Heart left ventricle (tissue), 16 donors: ENCODE measurements around the gene ATXN2L. TPM values are rescaled to one million over a fixed set of nuclear protein-coding genes. Genes with fewer than 3 reads are reported as not detected.
"Not testable (repeated sequence)": the region's sequence is repeated elsewhere in the genome, so short reads cannot be mapped to it uniquely, and the experiment has no call there.

Experiments
- ATAC-seq, 4 donors: fragments of 200-7000 bp; cut with Tn5 transposase; one replicate each; pipeline ENCODE4 v1.9.1; 2020 to 2022; ENCODE audit warnings: moderate library complexity in 4 of 4, mild to moderate bottlenecking in 3 of 4, moderate number of reproducible peaks in 1 of 4
- DNase-seq, 5 donors: peaks; one replicate each; pipeline ENCODE4 v3.0.0-alpha.2; 2020
- H3K27ac ChIP-seq, 12 donors: fragments of 200-600 bp; sonication (generic) in 4 of 12; one replicate each; pipeline versions ENCODE4 v1.5.0 to v1.8.0; 2016 to 2022; ENCODE audit warnings: mild to moderate bottlenecking in 2 of 12
- H3K27me3 ChIP-seq, 9 donors: fragments of 200-600 bp; sonication (generic) in 2 of 9; one replicate each; pipeline versions ENCODE4 v1.5.1 to v1.8.0; 2016 to 2022; ENCODE audit warnings: mild to moderate bottlenecking in 3 of 9
- H3K36me3 ChIP-seq, 9 donors: fragments of 200-600 bp; sonication (generic) in 2 of 9; one replicate each; pipeline versions ENCODE4 v1.5.0 to v1.8.0; 2018 to 2022; ENCODE audit warnings: mild to moderate bottlenecking in 2 of 9
- H3K4me1 ChIP-seq, 12 donors: fragments of 200-600 bp; sonication (generic) in 4 of 12; one replicate each; pipeline versions ENCODE4 v1.5.0 to v1.8.0; 2016 to 2022; ENCODE audit warnings: mild to moderate bottlenecking in 3 of 12
- H3K4me3 ChIP-seq, 12 donors: fragments of 200-600 bp; sonication (generic) in 4 of 12; one replicate each; pipeline versions ENCODE4 v1.5.0 to v1.8.0; 2017 to 2022; ENCODE audit warnings: mild to moderate bottlenecking in 9 of 12, moderate library complexity in 4 of 12
- H3K9me3 ChIP-seq, 12 donors: fragments of 200-600 bp; sonication (generic) in 4 of 12; one replicate each; pipeline versions ENCODE4 v1.5.0 to v1.8.0; 2016 to 2022; ENCODE audit warnings: mild to moderate bottlenecking in 1 of 12
- POLR2A ChIP-seq, 2 donors: fragments of 450-650 bp; IDR thresholded peaks; one replicate each; pipeline ENCODE4 v1.6.1; 2017; ENCODE audit warnings: antibody characterized with exemption in 2 of 2, mild to moderate bottlenecking in 2 of 2, moderate library complexity in 2 of 2
- WGBS, 4 donors: extraction: QIAGEN DNeasy Blood & Tissue Kit in 2 of 4; methylation state at CpG; one replicate each; pipeline versions ENCODE4 v1.1.5 to v1.1.7; 2013 to 2018; 5-methylcytosine and 5-hydroxymethylcytosine counted together
- intact Hi-C, 10 donors: fragments of 100-400 bp; cut with DNase I; formaldehyde crosslinking; loops; one replicate each; pipeline versions ENCODE4 v1.11.1 to v1.14.2; 2022
- polyA plus RNA-seq, 2 donors: library from polyadenylated mRNA; stranded (reverse); fragments of 200-250 nt; gene quantifications; one replicate each; pipeline ENCODE4 v1.2.3, GENCODE V29; 2013
- total RNA-seq, 9 donors: library from RNA; depleted of rRNA in 2 of 9; stranded (reverse); fragments of >200 nt in 2 of 9; fragmentation: NEBNext Ultra II Directional in 3 of 9; extraction: Animal tissue kit (Norgen Biotek cat#: 25700) in 3 of 9; gene quantifications; one replicate each; pipeline versions ENCODE4 v1.1.0 to v1.2.4, GENCODE V29; 2016 to 2023
- TF ChIP-seq, protein P1 (sequence below), 12 donors: fragments of 200-600 bp; sonication (generic) in 4 of 12; IDR thresholded peaks; one replicate each; pipeline versions ENCODE4 v1.5.0 to v1.8.0; 2018 to 2022; ENCODE audit warnings: antibody characterized with exemption in 12 of 12, mild to moderate bottlenecking in 5 of 12
- donor health status: ischemic (EF 13 %, LVEDD 7.1; RV severe dilation, severe dysfunction).
- donor health status: healthy with polysubstance abuse.
- donor health status: DM: no; HTN: yes; CAD: no.
- donor health status: DM: no; HTN: no; CAD: no.
- donor health status: ischemic (EF 25% LVEDD 6.9; RV normal size, moderate dysfunction).
- donor health status: ischemic (EF 25% LVEDD 5.7; RV mildly dilated, moderate dysfunction).
- donor health status: healthy.
- donor health status: DM: yes; HTN: yes; CAD: no.
- donor health status: ischemic (EF 35%, LVEDD 5.7; RV mildly dilated, moderate dysfunction).
- donor health status: nonischemic (EF 11% LVEDD 7.7; RV severe dilation, severe dysfunction).
- donor health status: DM: yes; HTN: yes; CAD: no.
- donor health status: PGD.
- donor health status: ischemic (EF 29% LVEDD 5.4; RV normal size, mild dysfunction).
- donor health status: nonischemic (EF 23%, LVEDD 6.1; RV moderate dilation, normal function).

ATXN2L gene
- total and polyA plus RNA-seq, 11 donors = 33.7 to 73.9 (median 44.8) TPM

DNA sequence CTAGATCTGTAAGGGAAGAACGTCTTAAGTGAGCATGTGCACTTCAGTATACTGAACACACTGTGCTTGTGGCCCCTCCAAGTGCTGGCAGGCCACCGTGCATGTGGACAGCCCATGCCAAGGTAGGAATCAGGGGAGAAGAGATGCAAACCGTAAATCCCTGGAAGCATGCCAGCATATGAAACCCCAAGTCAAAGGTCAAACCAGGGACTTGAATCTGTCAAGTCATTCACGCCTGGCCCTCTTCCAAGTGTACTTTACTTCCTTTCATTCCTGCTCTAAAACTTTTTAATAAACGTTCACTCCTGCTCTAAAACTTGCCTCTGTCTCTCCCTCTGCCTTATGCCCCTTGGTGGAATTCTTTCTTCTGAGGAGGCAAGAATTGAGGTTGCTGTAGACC is 2.8 kb upstream of the ATXN2L start:
- intact Hi-C loops = loop anchor here in 5 of 10 donors (5.0 kb wide), 5 partner anchors 42 to 132 kb away; partner anchors contain the start of genes ATP2A1 (in 1 of the 5), NFATC2IP (in 1 of the 5), RABEP2 (in 1 of the 5) and SH2B1 (in 1 of the 5)
- no peaks in the 10 kb centered on the region for H3K27me3 ChIP-seq
- DNase-seq (no peak), ATAC-seq (no peak)
- TF ChIP-seq, protein P1, sequence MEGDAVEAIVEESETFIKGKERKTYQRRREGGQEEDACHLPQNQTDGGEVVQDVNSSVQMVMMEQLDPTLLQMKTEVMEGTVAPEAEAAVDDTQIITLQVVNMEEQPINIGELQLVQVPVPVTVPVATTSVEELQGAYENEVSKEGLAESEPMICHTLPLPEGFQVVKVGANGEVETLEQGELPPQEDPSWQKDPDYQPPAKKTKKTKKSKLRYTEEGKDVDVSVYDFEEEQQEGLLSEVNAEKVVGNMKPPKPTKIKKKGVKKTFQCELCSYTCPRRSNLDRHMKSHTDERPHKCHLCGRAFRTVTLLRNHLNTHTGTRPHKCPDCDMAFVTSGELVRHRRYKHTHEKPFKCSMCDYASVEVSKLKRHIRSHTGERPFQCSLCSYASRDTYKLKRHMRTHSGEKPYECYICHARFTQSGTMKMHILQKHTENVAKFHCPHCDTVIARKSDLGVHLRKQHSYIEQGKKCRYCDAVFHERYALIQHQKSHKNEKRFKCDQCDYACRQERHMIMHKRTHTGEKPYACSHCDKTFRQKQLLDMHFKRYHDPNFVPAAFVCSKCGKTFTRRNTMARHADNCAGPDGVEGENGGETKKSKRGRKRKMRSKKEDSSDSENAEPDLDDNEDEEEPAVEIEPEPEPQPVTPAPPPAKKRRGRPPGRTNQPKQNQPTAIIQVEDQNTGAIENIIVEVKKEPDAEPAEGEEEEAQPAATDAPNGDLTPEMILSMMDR (IDR thresholded peaks at IDR 0.05) = no peak
- TF ChIP-seq POLR2A (IDR thresholded peaks at IDR 0.05) = no peak
- H3K4me3 ChIP-seq = no peak overlapping the region
- H3K4me1 ChIP-seq = peaks cover 0 to 21% (median 10%) of the 10 kb centered on the region in 12 donors
- H3K36me3 ChIP-seq = peaks cover 0 to 6% (median 0%) of the 10 kb centered on the region in 9 donors
- WGBS, 4 donors = 83 to 88% (median 86%) methylated on average over 5 of the region's 5 CpGs
- H3K27ac ChIP-seq = no peak overlapping the region
- no peaks in the 10 kb centered on the region for H3K9me3 ChIP-seq

DNA sequence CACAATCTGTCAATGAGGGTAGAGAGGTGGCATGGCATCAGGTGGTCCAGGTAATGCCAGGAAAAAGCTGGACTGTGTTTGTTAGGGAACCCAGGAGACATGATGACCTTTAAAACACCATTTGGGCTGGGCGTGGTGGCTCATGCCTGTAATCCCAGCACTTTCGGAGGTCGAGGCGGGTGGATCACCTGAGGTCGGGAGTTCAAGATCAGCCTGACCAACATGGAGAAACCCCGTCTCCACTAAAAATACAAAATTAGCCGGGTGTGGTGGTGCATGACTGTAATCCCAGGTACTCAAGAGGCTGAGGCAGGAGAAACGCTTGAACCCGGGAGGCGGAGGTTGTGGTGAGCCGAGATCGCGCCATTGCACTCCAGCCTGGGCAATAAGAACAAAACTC is 2.3 kb upstream of the ATXN2L start:
- not testable (repeated sequence) for DNase-seq, ATAC-seq, H3K9me3 ChIP-seq, H3K27ac ChIP-seq, H3K27me3 ChIP-seq, H3K4me3 ChIP-seq
- 93 to 97% (median 94%) methylated on average over 11 to 13 of the region's 13 CpGs for WGBS, 4 donors
- H3K4me1 ChIP-seq = peaks cover 0 to 26% (median 16%) of the 10 kb centered on the region in 12 donors
- intact Hi-C loops = loop anchor here in 5 of 10 donors (5.0 kb wide), 5 partner anchors 42 to 132 kb away; partner anchors contain the start of genes ATP2A1 (in 1 of the 5), NFATC2IP (in 1 of the 5), RABEP2 (in 1 of the 5) and SH2B1 (in 1 of the 5)
- H3K36me3 ChIP-seq = peaks cover 0 to 11% (median 1%) of the 10 kb centered on the region in 9 donors

DNA sequence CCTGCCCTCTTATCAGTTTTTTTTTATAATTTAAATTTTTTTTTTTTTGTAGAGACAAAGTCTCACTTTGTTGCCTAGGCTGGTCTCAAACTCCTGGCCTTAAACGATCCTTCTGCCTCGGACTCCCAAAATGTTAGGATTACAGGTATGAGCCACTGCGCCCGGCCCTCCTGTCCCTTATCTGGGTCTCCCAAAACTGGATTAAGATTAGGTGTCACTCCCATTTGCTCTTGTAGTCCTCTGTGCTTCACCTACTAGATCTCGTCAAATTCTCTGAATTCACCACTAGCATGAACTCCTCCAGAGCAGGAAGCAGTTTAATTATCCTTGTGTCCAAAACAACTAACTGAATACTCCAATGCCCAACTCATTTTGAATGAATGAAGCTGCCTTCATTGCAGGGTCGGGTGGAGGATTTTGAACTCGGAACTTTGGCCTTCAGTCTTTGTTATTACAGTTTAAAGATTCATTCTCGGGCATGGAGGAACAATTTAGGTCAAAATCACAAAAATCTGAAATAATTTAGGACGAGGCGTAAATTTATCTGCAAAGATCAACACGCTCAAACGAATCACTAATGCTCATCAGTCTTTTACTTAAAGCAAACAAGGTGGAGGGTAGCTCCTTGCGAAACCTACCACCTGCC is 802 bp upstream of the ATXN2L start:
- Histone ChIP-seq H3K27ac (peak overlapping the region; percentile 90 to 100 (median 99)), H3K9me3 (no peaks in the 10 kb centered on the region), H3K27me3 (no peaks in the 10 kb centered on the region), H3K4me3 (peak overlapping the region; percentile 72 to 100 (median 99)), H3K36me3 (peaks cover 0 to 25% (median 16%) of the 10 kb centered on the region in 9 donors), H3K4me1 (peaks cover 0 to 33% (median 21%) of the 10 kb centered on the region in 12 donors)
- intact Hi-C loops = loop anchor here in 7 of 10 donors (2.0 to 5.0 kb wide), 6 partner anchors 25 to 130 kb away; partner anchors contain the start of genes TUFM (in 3 of the 7), ATP2A1 (in 1 of the 7), NFATC2IP (in 1 of the 7) and RABEP2 (in 1 of the 7)
- 26 to 30% (median 28%) methylated on average over 13 of the region's 13 CpGs for WGBS, 4 donors
- DNase-seq (no peak), ATAC-seq (no peak)
- no peak for TF ChIP-seq POLR2A (IDR thresholded peaks at IDR 0.05)
- TF ChIP-seq, protein P1 (IDR thresholded peaks at IDR 0.05) = no peak

DNA sequence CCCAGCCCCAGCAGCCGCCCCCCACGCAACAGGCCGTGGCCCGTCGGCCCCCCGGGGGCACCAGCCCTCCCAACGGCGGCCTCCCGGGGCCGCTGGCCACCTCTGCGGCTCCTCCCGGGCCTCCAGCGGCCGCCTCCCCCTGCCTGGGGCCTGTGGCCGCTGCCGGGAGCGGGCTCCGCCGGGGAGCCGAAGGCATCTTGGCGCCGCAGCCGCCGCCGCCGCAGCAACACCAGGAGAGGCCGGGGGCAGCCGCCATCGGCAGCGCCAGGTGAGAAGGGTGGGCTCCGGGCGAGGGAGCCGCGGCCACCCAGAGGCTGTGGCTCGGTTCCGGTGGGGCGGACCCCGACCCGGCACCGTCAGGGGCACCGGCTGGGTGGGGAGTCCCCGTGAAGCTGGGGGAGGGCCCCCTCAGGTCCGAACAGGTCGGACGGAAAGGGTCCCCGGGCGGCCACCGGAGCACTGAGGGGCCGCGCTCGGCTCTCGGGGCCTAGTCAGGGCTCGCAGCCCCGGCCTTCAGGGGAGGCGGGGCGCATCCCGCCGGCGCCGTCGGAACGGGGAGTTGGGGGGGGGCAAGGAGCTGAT is 583 bp downstream of the ATXN2L start:
- WGBS, 4 donors = 0 to 17% (median 1%) methylated on average over 1 to 62 of the region's 62 CpGs
- no peaks in the 10 kb centered on the region for H3K9me3 ChIP-seq
- TF ChIP-seq, protein P1 (IDR thresholded peaks at IDR 0.05) = no peak
- no peak for TF ChIP-seq POLR2A (IDR thresholded peaks at IDR 0.05)
- ATAC-seq = no peak
- intact Hi-C loops = loop anchor here in 7 of 10 donors (2.0 to 5.0 kb wide), 6 partner anchors 23 to 129 kb away; partner anchors contain the start of genes TUFM (in 3 of the 7), ATP2A1 (in 1 of the 7), NFATC2IP (in 1 of the 7) and RABEP2 (in 1 of the 7)
- H3K4me3 ChIP-seq = peak overlapping the region; percentile 72 to 100 (median 99)
- H3K27me3 ChIP-seq = no peaks in the 10 kb centered on the region
- H3K36me3 ChIP-seq = peaks cover 0 to 39% (median 30%) of the 10 kb centered on the region in 9 donors
- no peak for DNase-seq
- peaks cover 0 to 33% (median 21%) of the 10 kb centered on the region in 12 donors for H3K4me1 ChIP-seq
- peak overlapping the region; percentile 90 to 100 (median 99) for H3K27ac ChIP-seq
